Caki2 (cell line): ENCODE data around the gene HOXC9. TPM values are rescaled to one million over a fixed set of nuclear protein-coding genes. Genes with fewer than 3 reads are reported as not detected.

Experiments used
- DNase-seq: peaks from one replicate; pipeline ENCODE4 v3.0.0-alpha.2; 2015; ENCODE audit warnings: low read depth
- in situ Hi-C: cut with HindIII; loops from 2 replicates; pipeline ENCODE4 v1.10.0; 2016; ENCODE audit warnings: low sequenced_read_pairs, low pct_unique_long_range_greater_than_20kb, mixed read lengths
- total RNA-seq: library from RNA; depleted of rRNA; stranded (reverse); fragments of >200 nt; shearing (Covaris generic); gene quantifications from 2 replicates; pipeline ENCODE4 v1.2.3, GENCODE V29; 2014; ENCODE audit warnings: low replicate concordance

Gene HOXC9
- total RNA-seq, 1 experiment from 2014 or later = 2.4 TPM

DNA sequence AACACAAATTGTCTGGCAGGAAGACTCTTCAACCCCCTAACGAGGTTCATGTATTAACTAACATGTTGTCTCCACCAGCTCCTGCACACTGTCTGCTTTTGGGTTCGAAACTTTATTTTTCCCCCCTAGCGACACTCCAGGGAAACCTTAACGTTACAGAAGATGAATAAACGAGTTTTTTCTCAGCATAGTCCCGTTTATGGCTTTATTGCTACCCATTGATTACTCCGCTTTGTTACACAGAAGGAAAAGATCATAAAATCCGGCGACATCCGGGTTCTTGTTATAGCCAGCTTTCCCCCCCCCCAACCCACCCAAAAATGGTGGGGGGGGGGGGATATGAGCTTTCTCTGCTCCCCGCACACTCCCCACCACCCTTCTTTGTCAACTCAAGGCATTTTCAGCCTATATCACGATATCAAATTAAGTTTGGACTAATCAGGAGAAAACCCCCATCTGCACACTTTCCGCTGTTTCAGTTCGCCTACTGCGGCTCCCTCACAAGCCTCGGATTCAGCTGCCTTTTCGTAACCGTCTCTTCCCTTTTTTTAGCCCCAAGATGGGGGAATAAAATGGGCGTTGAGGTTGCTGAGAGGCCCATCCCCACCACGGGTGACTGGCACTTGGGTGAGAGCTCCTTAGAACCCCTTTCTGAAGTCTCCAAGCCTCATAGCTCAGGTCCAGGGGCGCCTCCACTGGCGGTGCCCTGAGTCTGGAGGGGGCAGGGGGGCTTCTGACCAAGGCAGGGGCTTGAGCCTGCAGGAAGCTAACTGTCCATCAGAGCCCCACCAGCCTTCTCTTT, 26.9 kb downstream of the HOXC9 start:
- in situ Hi-C loops = no loop called here

GRCh38 chr12:54027442-54027786, 27.5 kb downstream of the HOXC9 start:
- in situ Hi-C loops = no loop called here
- DNase-seq = no peak

More for the DNA sequence above, 26.9 kb downstream of the HOXC9 start:
- no peak for DNase-seq

- DNase-seq = no peak
- in situ Hi-C loops = no loop called here
These were observed 28.6 kb downstream of the HOXC9 start, which contains the start of gene HOXC6 for GRCh38 chr12:54028314-54029201. Gene HOXC6, plus strand, starts transcription at chr12:54028440. Its CDS starts 82 bp downstream, at chr12:54028522.

- DNase-seq = no peak
- in situ Hi-C loops = no loop called here
These were observed 29.8 kb downstream of the HOXC9 start for GRCh38 chr12:54029529-54030441.

- DNase-seq = no peak
- in situ Hi-C loops = no loop called here
These were observed 30.5 kb downstream of the HOXC9 start for GRCh38 chr12:54030442-54030801.

DNA sequence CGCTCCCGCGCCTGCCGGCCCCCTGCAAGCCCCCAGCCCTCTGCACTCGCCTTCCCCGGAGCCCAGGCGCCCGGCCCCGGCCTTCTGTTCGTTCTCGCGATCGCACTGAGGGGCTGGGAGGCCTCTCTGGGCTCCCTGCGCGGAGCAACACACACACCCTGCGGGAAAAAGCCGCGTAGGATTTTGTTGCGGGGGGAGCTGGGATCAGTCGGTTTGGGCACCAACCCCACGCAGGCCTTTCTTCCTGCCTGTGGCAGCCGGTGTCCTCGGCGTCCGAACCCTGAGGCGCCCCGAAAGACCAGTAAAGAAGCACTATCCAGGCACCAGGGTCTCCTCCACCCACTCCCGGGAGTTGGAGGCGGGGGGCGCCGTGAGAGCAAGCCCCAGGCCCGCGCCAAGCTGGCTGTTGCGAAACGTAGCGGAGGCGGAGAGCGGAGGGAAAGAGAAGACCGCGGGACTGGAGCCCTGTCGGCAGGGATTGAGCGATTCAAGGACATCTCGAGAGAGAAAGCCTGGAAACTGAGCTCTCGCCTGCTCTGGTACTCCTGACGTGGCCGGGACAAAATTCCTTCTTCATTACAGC, 31.0 kb downstream of the HOXC9 start:
- no peak for DNase-seq
- in situ Hi-C loops = no loop called here

GRCh38 chr12:54031480-54031879, 31.5 kb downstream of the HOXC9 start:
- in situ Hi-C loops = no loop called here
- DNase-seq = no peak

DNA sequence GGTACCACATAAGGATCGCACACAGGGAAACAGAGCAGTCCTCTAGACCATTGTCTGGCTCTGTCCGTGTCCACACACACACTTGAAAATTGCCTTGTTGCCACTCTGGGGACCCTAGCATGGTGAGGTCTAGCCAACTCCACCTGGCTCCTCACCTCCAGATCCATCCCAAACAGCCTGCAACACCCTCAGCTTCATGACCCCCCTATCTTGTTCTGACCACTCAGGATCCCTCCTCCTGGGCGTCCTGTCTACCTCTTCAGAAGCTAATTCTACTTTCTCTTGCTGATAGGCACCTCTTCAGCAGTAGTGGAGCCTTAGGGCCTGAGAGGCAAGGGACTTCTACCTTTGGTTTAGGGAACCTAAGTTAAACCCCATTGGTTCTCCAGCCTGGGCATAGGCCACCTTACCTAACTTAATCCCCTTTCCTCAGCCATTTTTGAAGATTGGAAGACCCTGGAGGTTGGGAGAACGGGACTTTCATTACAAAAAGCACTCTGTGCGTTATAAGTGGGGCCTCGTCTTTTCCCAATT, 32.2 kb downstream of the HOXC9 start:
- in situ Hi-C loops = no loop called here
- no peak for DNase-seq

DNA sequence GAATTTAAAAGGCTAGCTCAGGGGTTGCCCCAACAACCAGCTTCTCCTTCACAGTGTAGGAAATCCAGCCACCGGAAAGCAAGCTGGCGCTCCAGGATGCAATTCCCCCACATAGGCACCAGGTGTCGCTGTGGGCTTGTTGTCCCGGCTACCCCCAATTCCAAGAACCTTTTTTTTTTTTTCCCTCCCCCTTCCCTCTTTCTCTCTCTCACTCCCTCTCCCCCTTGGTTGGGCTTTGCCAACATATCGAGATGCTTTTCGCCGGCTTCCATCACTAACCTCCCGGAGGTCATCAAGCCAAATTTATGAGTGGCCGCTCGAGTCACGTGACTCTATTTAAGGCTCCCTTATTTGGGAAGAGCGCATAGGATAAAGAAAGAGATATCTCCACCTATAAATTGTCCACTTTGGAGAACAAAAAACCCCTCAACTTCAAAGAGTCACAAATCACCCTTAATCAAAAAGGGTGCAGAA, 32.7 kb downstream of the HOXC9 start, which contains the start of gene HOXC5:
Gene HOXC5, plus strand, starts transcription at position 424 of the 474 bp plus-strand sequence. CDS start 73 bp downstream, outside the sequence.
- peak; percentile 76 for DNase-seq
- in situ Hi-C loops = no loop called here

DNA sequence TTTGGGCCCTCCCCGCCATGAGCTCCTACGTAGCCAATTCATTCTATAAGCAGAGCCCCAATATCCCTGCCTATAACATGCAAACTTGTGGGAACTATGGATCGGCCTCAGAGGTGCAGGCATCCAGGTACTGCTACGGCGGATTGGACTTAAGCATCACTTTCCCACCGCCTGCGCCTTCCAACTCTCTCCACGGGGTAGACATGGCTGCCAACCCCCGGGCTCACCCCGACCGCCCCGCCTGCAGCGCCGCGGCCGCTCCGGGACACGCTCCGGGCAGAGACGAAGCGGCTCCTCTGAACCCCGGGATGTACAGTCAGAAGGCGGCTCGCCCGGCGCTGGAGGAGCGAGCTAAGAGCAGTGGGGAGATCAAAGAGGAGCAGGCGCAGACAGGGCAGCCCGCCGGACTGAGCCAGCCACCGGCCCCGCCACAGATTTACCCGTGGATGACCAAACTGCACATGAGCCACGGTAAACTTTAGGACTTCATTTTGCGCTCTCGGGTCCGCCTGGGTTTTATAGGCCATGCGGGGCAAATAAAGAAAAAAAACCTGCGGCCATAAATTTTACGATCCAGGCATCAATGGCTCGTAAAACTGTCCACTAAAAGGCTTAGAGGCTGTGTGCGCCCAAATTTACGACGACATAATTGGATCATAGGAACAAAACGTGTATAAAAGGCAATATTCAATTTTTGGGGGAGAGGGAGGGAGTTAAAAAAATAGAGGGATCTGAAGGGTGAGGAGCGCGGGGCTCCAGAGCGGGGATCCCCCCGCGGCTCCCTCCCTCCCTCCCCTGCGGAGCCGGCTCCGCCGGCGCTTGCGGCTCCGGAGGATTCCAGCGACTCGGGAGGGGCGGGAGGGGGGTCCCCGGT, 33.4 kb downstream of the HOXC9 start:
- no peak for DNase-seq
- in situ Hi-C loops = no loop called here

- in situ Hi-C loops = no loop called here
- no peak for DNase-seq
These were observed 34.2 kb downstream of the HOXC9 start for GRCh38 chr12:54033980-54034784.

GRCh38 chr12:54034785-54035310, 34.9 kb downstream of the HOXC9 start:
- no peak for DNase-seq
- in situ Hi-C loops = no loop called here

DNA sequence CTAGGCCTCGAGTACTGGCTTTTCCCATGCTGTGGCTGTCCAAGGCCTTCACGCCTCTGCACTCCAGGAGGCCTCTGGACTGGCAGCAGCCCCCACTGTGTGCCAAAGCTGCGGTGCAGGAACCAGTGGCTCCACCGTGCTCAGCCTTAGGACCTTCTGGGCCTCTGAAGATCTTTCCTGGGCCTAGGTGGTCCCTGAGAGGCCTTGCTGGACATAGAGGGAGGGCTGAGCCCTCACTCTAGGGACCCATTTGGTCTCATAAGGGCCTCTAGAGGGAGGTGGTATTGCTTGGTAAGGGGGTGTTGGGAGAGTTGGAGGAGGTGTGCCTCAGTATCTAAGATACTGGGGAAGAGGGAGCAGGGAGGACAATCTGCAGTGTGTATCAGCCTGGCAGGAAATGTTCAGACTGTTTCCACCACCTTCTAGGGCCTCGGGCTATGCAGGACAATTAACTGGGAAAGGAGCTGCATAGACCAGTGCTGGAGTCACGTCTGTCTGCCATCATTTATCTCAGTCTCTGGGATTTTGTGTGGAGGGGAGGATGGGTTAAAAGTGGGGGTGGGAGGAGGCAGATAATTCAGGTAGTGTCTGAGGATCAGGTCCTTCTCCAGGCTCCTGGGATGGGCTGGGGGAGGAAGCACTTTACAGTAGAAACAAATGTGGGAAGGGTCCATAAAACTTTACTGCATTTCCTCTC, 35.8 kb downstream of the HOXC9 start:
- in situ Hi-C loops = no loop called here
- DNase-seq = no peak

- DNase-seq = peak; percentile 79
These were observed 36.8 kb downstream of the HOXC9 start for GRCh38 chr12:54036620-54037359.

More at GRCh38 chr12:54036620-54037359, 36.8 kb downstream of the HOXC9 start:
- in situ Hi-C loops = no loop called here
